Lung (tissue), 12 donors: ENCODE measurements around the gene ADAMTS5. TPM values are rescaled to one million over a fixed set of nuclear protein-coding genes. Genes with fewer than 3 reads are reported as not detected.

Experiments used
- ATAC-seq: fragments of 200-7000 bp; cut with Tn5 transposase; one replicate; pipeline ENCODE4 v1.9.1; 2020; ENCODE audit warnings: moderate number of reproducible peaks; ENCODE audit not compliant: insufficient read depth, low FRiP score
- DNase-seq, 3 donors: peaks; one replicate each; pipeline ENCODE4 v3.0.0-alpha.2; 2013 to 2017
- H3K27ac ChIP-seq, 2 donors: one replicate each; pipeline ENCODE4 v1.5.1; 2013; ENCODE audit warnings: mild to moderate bottlenecking in 2 of 2, moderate library complexity in 2 of 2, control low read depth in 1 of 2, inconsistent platforms in 1 of 2, low read depth in 1 of 2, low read length in 1 of 2
- H3K27me3 ChIP-seq, 3 donors: one replicate each; pipeline ENCODE4 v1.5.1; 2013; ENCODE audit warnings: low read length in 2 of 3; ENCODE audit not compliant: control insufficient read depth in 3 of 3, insufficient read depth in 3 of 3
- H3K36me3 ChIP-seq, 4 donors: one replicate each; pipeline ENCODE4 v1.5.1; 2013; ENCODE audit warnings: low read length in 4 of 4, mild to moderate bottlenecking in 1 of 4, moderate library complexity in 1 of 4; ENCODE audit not compliant: control insufficient read depth in 4 of 4, insufficient read depth in 4 of 4
- H3K4me1 ChIP-seq, 5 donors: one replicate each; pipeline ENCODE4 v1.5.1; 2013; ENCODE audit warnings: low read length in 5 of 5, mild to moderate bottlenecking in 2 of 5, moderate library complexity in 1 of 5; ENCODE audit not compliant: control insufficient read depth in 5 of 5, insufficient read depth in 5 of 5
- H3K4me3 ChIP-seq: one replicate; pipeline ENCODE4 v1.5.1; 2013; ENCODE audit warnings: mild to moderate bottlenecking, control low read depth, moderate library complexity
- H3K9ac ChIP-seq, 2 donors: one replicate each; pipeline ENCODE4 v1.5.1; 2013; ENCODE audit warnings: low read length in 2 of 2, control low read depth in 1 of 2; ENCODE audit not compliant: insufficient read depth in 1 of 2
- H3K9me3 ChIP-seq, 4 donors: one replicate each; pipeline ENCODE4 v1.5.1; 2013; ENCODE audit warnings: low read length in 3 of 4, mild to moderate bottlenecking in 1 of 4, moderate library complexity in 1 of 4; ENCODE audit not compliant: control insufficient read depth in 4 of 4, insufficient read depth in 3 of 4
- CTCF ChIP-seq: IDR thresholded peaks from 2 replicates; pipeline ENCODE4 v1.5.1; 2012; ENCODE audit warnings: mild to moderate bottlenecking; ENCODE audit errors: control extremely low read depth, extremely low read depth
- WGBS, 2 donors: extraction: QIAGEN DNeasy Blood & Tissue Kit; methylation state at CpG; one replicate each; pipeline ENCODE4 v1.1.7; 2013; 5-methylcytosine and 5-hydroxymethylcytosine counted together
- polyA plus RNA-seq, 2 donors: library from polyadenylated mRNA; stranded (reverse); fragments of 200-250 nt; gene quantifications; one replicate each; pipeline ENCODE4 v1.2.1, GENCODE V29; 2013
- total RNA-seq, 2 donors: library from RNA; depleted of rRNA in 1 of 2; stranded (reverse); fragments of >200 nt in 1 of 2; gene quantifications; one replicate each; pipeline ENCODE4 v1.2.1, GENCODE V29; 2014 to 2021
- donor health status: control.
- donor health status: control.
- donor health status: Bipolar disorder and iron deficiency.
- donor health status: healthy.
- donor health status: DM: yes; HTN: yes; CAD: no.

ADAMTS5 gene
- total and polyA plus RNA-seq, 4 donors: 0.59 to 22.2 (median 2.8) TPM

GRCh38 chr21:26982767-26983166 is 15.9 kb upstream of the ADAMTS5 start:
- Histone ChIP-seq H3K27ac (no peak overlapping the region), H3K9me3 (no peaks in the 10 kb centered on the region), H3K27me3 (no peaks in the 10 kb centered on the region), H3K36me3 (no peaks in the 10 kb centered on the region), H3K4me3 (no peak overlapping the region), H3K9ac (no peak overlapping the region), H3K4me1 (no peaks in the 10 kb centered on the region)
- DNase-seq: no peak
- TF ChIP-seq CTCF: no peak
- ATAC-seq: no peak
- WGBS, 2 donors: 68 to 82% methylated on average over 2 of the region's 2 CpGs

GRCh38 chr21:26977746-26978145 is 10.9 kb upstream of the ADAMTS5 start:
- H3K9ac ChIP-seq: no peak overlapping the region
- no peaks in the 10 kb centered on the region for H3K9me3 ChIP-seq
- peaks cover 0 to 9% (median 0%) of the 10 kb centered on the region in 3 donors for H3K27me3 ChIP-seq
- no peaks in the 10 kb centered on the region for H3K4me1 ChIP-seq
- H3K27ac ChIP-seq: no peak overlapping the region
- ATAC-seq: no peak
- no peak for DNase-seq
- no peaks in the 10 kb centered on the region for H3K36me3 ChIP-seq
- no peak for TF ChIP-seq CTCF
- H3K4me3 ChIP-seq: no peak overlapping the region
- 70 to 80% methylated on average over 3 of the region's 3 CpGs for WGBS, 2 donors

- Histone ChIP-seq H3K4me3 (no peak overlapping the region), H3K27me3 (peaks cover 0 to 33% (median 10%) of the 10 kb centered on the region in 3 donors), H3K36me3 (no peaks in the 10 kb centered on the region), H3K27ac (no peak overlapping the region), H3K9ac (no peak overlapping the region), H3K4me1 (no peaks in the 10 kb centered on the region), H3K9me3 (no peaks in the 10 kb centered on the region)
- no peak for ATAC-seq
- DNase-seq: no peak
- WGBS, 2 donors: 58 to 74% methylated on average over 2 of the region's 2 CpGs
- no peak for TF ChIP-seq CTCF
Observed at GRCh38 chr21:26973226-26973625, 6.3 kb upstream of the ADAMTS5 start.

GRCh38 chr21:26972192-26972591 is 5.3 kb upstream of the ADAMTS5 start:
- no peaks in the 10 kb centered on the region for H3K9me3 ChIP-seq
- TF ChIP-seq CTCF: no peak
- H3K36me3 ChIP-seq: no peaks in the 10 kb centered on the region
- no peak for DNase-seq
- WGBS, 2 donors: 31 to 43% methylated on average over 2 of the region's 2 CpGs
- ATAC-seq: no peak
- no peak overlapping the region for H3K27ac ChIP-seq
- peaks cover 0 to 2% (median 0%) of the 10 kb centered on the region in 5 donors for H3K4me1 ChIP-seq
- H3K27me3 ChIP-seq: peaks cover 0 to 42% (median 13%) of the 10 kb centered on the region in 3 donors
- no peak overlapping the region for H3K4me3 ChIP-seq
- H3K9ac ChIP-seq: no peak overlapping the region
